ENCODE data around the gene LATS2.
"Not testable (repeated sequence)": the region's sequence is repeated elsewhere in the genome, so short reads cannot be mapped to it uniquely, and the experiment has no call there.

GRCh38 chr13:20925395-20925790 is 136.0 kb downstream of the LATS2 start:
- TF ChIP-seq POLR2A (IDR thresholded peaks at IDR 0.05): not testable (repeated sequence)
- TF ChIP-seq, protein P1, sequence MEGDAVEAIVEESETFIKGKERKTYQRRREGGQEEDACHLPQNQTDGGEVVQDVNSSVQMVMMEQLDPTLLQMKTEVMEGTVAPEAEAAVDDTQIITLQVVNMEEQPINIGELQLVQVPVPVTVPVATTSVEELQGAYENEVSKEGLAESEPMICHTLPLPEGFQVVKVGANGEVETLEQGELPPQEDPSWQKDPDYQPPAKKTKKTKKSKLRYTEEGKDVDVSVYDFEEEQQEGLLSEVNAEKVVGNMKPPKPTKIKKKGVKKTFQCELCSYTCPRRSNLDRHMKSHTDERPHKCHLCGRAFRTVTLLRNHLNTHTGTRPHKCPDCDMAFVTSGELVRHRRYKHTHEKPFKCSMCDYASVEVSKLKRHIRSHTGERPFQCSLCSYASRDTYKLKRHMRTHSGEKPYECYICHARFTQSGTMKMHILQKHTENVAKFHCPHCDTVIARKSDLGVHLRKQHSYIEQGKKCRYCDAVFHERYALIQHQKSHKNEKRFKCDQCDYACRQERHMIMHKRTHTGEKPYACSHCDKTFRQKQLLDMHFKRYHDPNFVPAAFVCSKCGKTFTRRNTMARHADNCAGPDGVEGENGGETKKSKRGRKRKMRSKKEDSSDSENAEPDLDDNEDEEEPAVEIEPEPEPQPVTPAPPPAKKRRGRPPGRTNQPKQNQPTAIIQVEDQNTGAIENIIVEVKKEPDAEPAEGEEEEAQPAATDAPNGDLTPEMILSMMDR (IDR thresholded peaks at IDR 0.05): not testable (repeated sequence)
